ENCODE measurements around the gene HTR6.

The HTR6 gene

GRCh38 chr1:19684677-19685076, 20.0 kb downstream of the HTR6 start:
- Histone ChIP-seq H3K36me3 (peaks cover 14% of the 10 kb centered on the region), H3K27me3 (no peaks in the 10 kb centered on the region), H3K27ac (no peak overlapping the region), H3K4me3 (ENCODE audit: low read depth in 1 of 2, low read length in 1 of 2) (no peak overlapping the region), H3K9me3 (no peaks in the 10 kb centered on the region), H3K4me1 (ENCODE audit: control insufficient read depth in 1 of 2, insufficient read depth in 1 of 2, low read depth in 1 of 2, low read length in 1 of 2) (no peaks in the 10 kb centered on the region)
- no peak for TF ChIP-seq CTCF (IDR thresholded peaks at IDR 0.05)

- Histone ChIP-seq H3K27me3 (no peaks in the 10 kb centered on the region), H3K4me1 (ENCODE audit: control insufficient read depth in 1 of 2, insufficient read depth in 1 of 2, low read depth in 1 of 2, low read length in 1 of 2) (no peaks in the 10 kb centered on the region), H3K9me3 (no peaks in the 10 kb centered on the region), H3K27ac (no peak overlapping the region), H3K36me3 (peaks cover 14% of the 10 kb centered on the region), H3K4me3 (ENCODE audit: low read depth in 1 of 2, low read length in 1 of 2) (no peak overlapping the region)
- no peak for TF ChIP-seq CTCF (IDR thresholded peaks at IDR 0.05)
These were observed 21.3 kb downstream of the HTR6 start for GRCh38 chr1:19685994-19686393.

- Histone ChIP-seq H3K4me1 (ENCODE audit: control insufficient read depth in 1 of 2, insufficient read depth in 1 of 2, low read depth in 1 of 2, low read length in 1 of 2) (no peaks in the 10 kb centered on the region), H3K27me3 (no peaks in the 10 kb centered on the region), H3K36me3 (peaks cover 11% of the 10 kb centered on the region), H3K27ac (no peak overlapping the region), H3K4me3 (ENCODE audit: low read depth in 1 of 2, low read length in 1 of 2) (no peak overlapping the region), H3K9me3 (no peaks in the 10 kb centered on the region)
- no peak for TF ChIP-seq CTCF (IDR thresholded peaks at IDR 0.05)
These were observed 22.7 kb downstream of the HTR6 start for GRCh38 chr1:19687414-19687813.

- Histone ChIP-seq H3K27me3 (no peaks in the 10 kb centered on the region), H3K9me3 (no peaks in the 10 kb centered on the region), H3K4me1 (ENCODE audit: control insufficient read depth in 1 of 2, insufficient read depth in 1 of 2, low read depth in 1 of 2, low read length in 1 of 2) (no peaks in the 10 kb centered on the region), H3K4me3 (ENCODE audit: low read depth in 1 of 2, low read length in 1 of 2) (no peak overlapping the region), H3K27ac (no peak overlapping the region), H3K36me3 (peaks cover 7% of the 10 kb centered on the region)
- TF ChIP-seq CTCF (IDR thresholded peaks at IDR 0.05) = no peak
These were observed 23.6 kb downstream of the HTR6 start for GRCh38 chr1:19688041-19688842.

GRCh38 chr1:19689085-19689757, 24.5 kb downstream of the HTR6 start:
- Histone ChIP-seq H3K27ac (no peak overlapping the region), H3K4me3 (ENCODE audit: low read depth in 1 of 2, low read length in 1 of 2) (no peak overlapping the region), H3K36me3 (peaks cover 8% of the 10 kb centered on the region), H3K27me3 (no peaks in the 10 kb centered on the region), H3K4me1 (ENCODE audit: control insufficient read depth in 1 of 2, insufficient read depth in 1 of 2, low read depth in 1 of 2, low read length in 1 of 2) (no peaks in the 10 kb centered on the region), H3K9me3 (no peaks in the 10 kb centered on the region)
- no peak for TF ChIP-seq CTCF (IDR thresholded peaks at IDR 0.05)
